Kidney (tissue), 14 donors: ENCODE measurements around the gene PTN. TPM values are rescaled to one million over a fixed set of nuclear protein-coding genes. Genes with fewer than 3 reads are reported as not detected.

ENCODE experiments used
- DNase-seq, 5 donors: peaks; one replicate each; pipeline ENCODE4 v3.0.0-alpha.2; 2013 to 2020
- FAIRE-seq: peaks from 2 replicates; lab custom pipeline; 2012; peaks lifted over from hg19 to GRCh38; lab: Jason Lieb, UNC
- H3K27ac ChIP-seq, 2 donors: one replicate each; pipeline ENCODE4 v1.7.0; 2013; ENCODE audit warnings: low read depth in 2 of 2, low read length in 2 of 2, inconsistent platforms in 1 of 2
- H3K27me3 ChIP-seq: one replicate; pipeline ENCODE4 v1.7.1; 2013; ENCODE audit warnings: low read length, inconsistent platforms; ENCODE audit not compliant: control insufficient read depth, insufficient read depth
- H3K36me3 ChIP-seq, 3 donors: one replicate each; pipeline versions ENCODE4 v1.7.0 to v1.7.1; 2013; ENCODE audit warnings: low read length in 3 of 3, control low read depth in 1 of 3, inconsistent platforms in 1 of 3; ENCODE audit not compliant: insufficient read depth in 3 of 3, control insufficient read depth in 2 of 3
- H3K4me1 ChIP-seq, 3 donors: one replicate each; pipeline versions ENCODE4 v1.7.0 to v1.7.1; 2013; ENCODE audit warnings: low read length in 3 of 3, inconsistent platforms in 1 of 3, low read depth in 1 of 3; ENCODE audit not compliant: control insufficient read depth in 2 of 3, insufficient read depth in 2 of 3
- H3K4me3 ChIP-seq, 3 donors: one replicate each; pipeline versions ENCODE4 v1.7.0 to v1.8.1; 2013; ENCODE audit warnings: low read length in 3 of 3, control low read depth in 1 of 3, inconsistent platforms in 1 of 3
- H3K9ac ChIP-seq, 3 donors: one replicate each; pipeline versions ENCODE4 v1.7.0 to v1.7.1; 2013; ENCODE audit warnings: low read length in 3 of 3, control low read depth in 1 of 3, inconsistent platforms in 1 of 3
- H3K9me3 ChIP-seq, 3 donors: one replicate each; pipeline versions ENCODE4 v1.7.0 to v1.7.1; 2013; ENCODE audit warnings: low read length in 3 of 3, control low read depth in 1 of 3, inconsistent platforms in 1 of 3; ENCODE audit not compliant: control insufficient read depth in 2 of 3, insufficient read depth in 1 of 3
- CTCF ChIP-seq: IDR thresholded peaks from 3 replicates; pipeline ENCODE4 v1.5.1; 2012; ENCODE audit warnings: mild to moderate bottlenecking, moderate library complexity, borderline replicate concordance; ENCODE audit not compliant: insufficient read depth; ENCODE audit errors: extremely low read depth
- intact Hi-C: fragments of 100-400 bp; cut with DNase I; formaldehyde crosslinking; loops from one replicate; pipeline ENCODE4 v1.11.1; 2022
- polyA plus RNA-seq: library from polyadenylated mRNA; stranded (reverse); fragments of 350-450 nt; fragmentation: Illumina TruSeq; extraction: RNeasy Lipid Tissue Mini Kit (QIAGEN cat#74804); gene quantifications from one replicate; pipeline ENCODE4 v1.2.3, GENCODE V29; 2014; ENCODE audit warnings: low read depth, low replicate concordance; ENCODE audit not compliant: insufficient read depth
- total RNA-seq: library from RNA; stranded (reverse); fragmentation: NEBNext Ultra II Directional; extraction: Animal tissue kit (Norgen Biotek cat#: 25700); gene quantifications from one replicate; pipeline ENCODE4 v1.2.1, GENCODE V29; 2021
- donor health status: control.
- donor health status: control.
- donor health status: control.
- donor health status: control.
- donor health status: control.
- donor health status: DM: yes; HTN: yes; CAD: no.
- donor health status: Normal renal cell carcinoma (clear cell type).

PTN gene
- total and polyA plus RNA-seq, 2 donors from 2014 or later: 12.0 to 17.2 TPM

- no peaks in the 10 kb centered on the region for H3K27me3 ChIP-seq
- intact Hi-C loops: no loop called here
- H3K27ac ChIP-seq: no peak overlapping the region
- FAIRE-seq: no peak
- H3K4me1 ChIP-seq: no peaks in the 10 kb centered on the region
- no peak overlapping the region for H3K9ac ChIP-seq
- no peak for DNase-seq
- no peak for TF ChIP-seq CTCF
- H3K9me3 ChIP-seq: no peaks in the 10 kb centered on the region
- no peak overlapping the region for H3K4me3 ChIP-seq
- no peaks in the 10 kb centered on the region for H3K36me3 ChIP-seq
These were observed 23.5 kb upstream of the PTN start for GRCh38 chr7:137366995-137367394.

- Histone ChIP-seq H3K27me3 (no peaks in the 10 kb centered on the region), H3K36me3 (no peaks in the 10 kb centered on the region), H3K9me3 (peaks cover 1 to 17% (median 2%) of the 10 kb centered on the region in 3 donors), H3K9ac (no peak overlapping the region), H3K27ac (no peak overlapping the region), H3K4me3 (no peak overlapping the region), H3K4me1 (no peaks in the 10 kb centered on the region)
- no peak for FAIRE-seq
- no peak for DNase-seq
- TF ChIP-seq CTCF: no peak
- intact Hi-C loops: no loop called here
These were observed 20.1 kb upstream of the PTN start for GRCh38 chr7:137363683-137364082.

GRCh38 chr7:137360087-137360679 is 16.6 kb upstream of the PTN start:
- intact Hi-C loops: no loop called here
- peaks cover 1 to 17% (median 2%) of the 10 kb centered on the region in 3 donors for H3K9me3 ChIP-seq
- no peaks in the 10 kb centered on the region for H3K4me1 ChIP-seq
- no peak for TF ChIP-seq CTCF
- DNase-seq: no peak
- no peak overlapping the region for H3K9ac ChIP-seq
- H3K4me3 ChIP-seq: no peak overlapping the region
- no peaks in the 10 kb centered on the region for H3K36me3 ChIP-seq
- H3K27me3 ChIP-seq: no peaks in the 10 kb centered on the region
- no peak for FAIRE-seq
- no peak overlapping the region for H3K27ac ChIP-seq

GRCh38 chr7:137354961-137355360 is 11.4 kb upstream of the PTN start:
- Histone ChIP-seq H3K9ac (no peak overlapping the region), H3K4me3 (no peak overlapping the region), H3K9me3 (peaks cover 0 to 6% (median 0%) of the 10 kb centered on the region in 3 donors), H3K36me3 (no peaks in the 10 kb centered on the region), H3K4me1 (no peaks in the 10 kb centered on the region), H3K27ac (no peak overlapping the region), H3K27me3 (no peaks in the 10 kb centered on the region)
- no peak for DNase-seq
- no peak for FAIRE-seq
- no peak for TF ChIP-seq CTCF
- intact Hi-C loops: no loop called here
